DOHH2 (cell line): Measurements from ENCODE around the gene MPZ.

ENCODE experiments used
- CTCF ChIP-seq: fragments of 200-600 bp; sonication (generic); IDR thresholded peaks from one replicate; pipeline ENCODE4 v1.5.1; 2014; ENCODE audit warnings: antibody characterized with exemption, mild to moderate bottlenecking, low read depth, low read length; ENCODE audit not compliant: poor library complexity, severe bottlenecking
- EZH2phosphoT487 ChIP-seq: fragments of 200-600 bp; sonication (generic); IDR thresholded peaks from 2 replicates; pipeline ENCODE4 v1.6.1; 2017; ENCODE audit warnings: borderline replicate concordance, mild to moderate bottlenecking, antibody characterized with exemption, low read length, moderate library complexity, mixed read lengths

- TF ChIP-seq CTCF (no peak), EZH2phosphoT487 (no peak)
Observed at GRCh38 chr1:161333166-161333565, 23.4 kb upstream of the MPZ start.
